ENCODE measurements around the gene PPP2CA. TPM values are rescaled to one million over a fixed set of nuclear protein-coding genes. Genes with fewer than 3 reads are reported as not detected.

The PPP2CA gene
- total and polyA plus RNA-seq, 9 of the 15 experiments (the other 6 are each of a cell fraction or from before 2014, with no cell fraction given), result 23.0 to 257 (median 109) TPM

DNA sequence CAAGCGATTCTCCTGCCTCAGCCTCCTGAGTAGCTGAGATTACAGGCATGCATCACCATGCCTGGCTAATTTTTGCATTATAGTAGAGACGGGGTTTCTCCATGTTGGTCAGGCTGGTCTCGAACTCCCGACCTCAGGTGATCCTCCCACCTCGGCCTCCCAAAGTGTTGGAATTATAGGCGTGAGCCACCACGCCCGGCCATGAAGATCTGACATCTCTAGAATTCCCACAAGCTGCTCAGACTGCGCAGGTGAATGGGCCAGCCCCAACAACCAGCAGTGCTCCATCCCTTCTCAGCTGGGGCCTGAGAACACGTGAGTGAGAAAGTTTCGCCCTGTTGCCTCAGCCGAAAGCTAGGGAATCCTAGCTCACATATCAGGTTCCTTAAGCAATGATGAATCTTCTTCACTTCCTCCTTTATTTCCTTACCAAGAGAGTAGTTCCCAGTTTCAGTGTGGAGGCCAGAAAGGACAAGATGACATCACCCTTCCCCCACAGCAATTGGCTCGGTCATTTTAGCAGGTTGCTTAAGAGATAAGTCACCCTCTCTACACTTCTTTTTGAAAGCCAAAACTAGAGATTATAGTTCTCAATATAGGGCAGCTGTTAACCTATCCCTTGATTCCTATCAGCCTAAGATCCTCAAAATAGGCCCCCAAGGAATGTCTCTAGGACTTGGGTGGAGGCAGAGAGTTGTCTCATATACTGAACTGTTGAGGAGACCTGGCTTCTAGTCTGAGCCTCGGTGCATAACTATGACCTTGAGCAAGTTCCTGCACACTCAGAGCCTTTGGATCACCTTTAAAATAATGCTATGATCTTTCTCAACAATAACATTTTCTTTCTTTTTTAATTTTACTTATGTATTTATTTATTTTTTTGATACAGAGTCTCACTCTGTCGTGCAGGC is 23.9 kb upstream of the PPP2CA start (continued):
- TF ChIP-seq, protein P1, sequence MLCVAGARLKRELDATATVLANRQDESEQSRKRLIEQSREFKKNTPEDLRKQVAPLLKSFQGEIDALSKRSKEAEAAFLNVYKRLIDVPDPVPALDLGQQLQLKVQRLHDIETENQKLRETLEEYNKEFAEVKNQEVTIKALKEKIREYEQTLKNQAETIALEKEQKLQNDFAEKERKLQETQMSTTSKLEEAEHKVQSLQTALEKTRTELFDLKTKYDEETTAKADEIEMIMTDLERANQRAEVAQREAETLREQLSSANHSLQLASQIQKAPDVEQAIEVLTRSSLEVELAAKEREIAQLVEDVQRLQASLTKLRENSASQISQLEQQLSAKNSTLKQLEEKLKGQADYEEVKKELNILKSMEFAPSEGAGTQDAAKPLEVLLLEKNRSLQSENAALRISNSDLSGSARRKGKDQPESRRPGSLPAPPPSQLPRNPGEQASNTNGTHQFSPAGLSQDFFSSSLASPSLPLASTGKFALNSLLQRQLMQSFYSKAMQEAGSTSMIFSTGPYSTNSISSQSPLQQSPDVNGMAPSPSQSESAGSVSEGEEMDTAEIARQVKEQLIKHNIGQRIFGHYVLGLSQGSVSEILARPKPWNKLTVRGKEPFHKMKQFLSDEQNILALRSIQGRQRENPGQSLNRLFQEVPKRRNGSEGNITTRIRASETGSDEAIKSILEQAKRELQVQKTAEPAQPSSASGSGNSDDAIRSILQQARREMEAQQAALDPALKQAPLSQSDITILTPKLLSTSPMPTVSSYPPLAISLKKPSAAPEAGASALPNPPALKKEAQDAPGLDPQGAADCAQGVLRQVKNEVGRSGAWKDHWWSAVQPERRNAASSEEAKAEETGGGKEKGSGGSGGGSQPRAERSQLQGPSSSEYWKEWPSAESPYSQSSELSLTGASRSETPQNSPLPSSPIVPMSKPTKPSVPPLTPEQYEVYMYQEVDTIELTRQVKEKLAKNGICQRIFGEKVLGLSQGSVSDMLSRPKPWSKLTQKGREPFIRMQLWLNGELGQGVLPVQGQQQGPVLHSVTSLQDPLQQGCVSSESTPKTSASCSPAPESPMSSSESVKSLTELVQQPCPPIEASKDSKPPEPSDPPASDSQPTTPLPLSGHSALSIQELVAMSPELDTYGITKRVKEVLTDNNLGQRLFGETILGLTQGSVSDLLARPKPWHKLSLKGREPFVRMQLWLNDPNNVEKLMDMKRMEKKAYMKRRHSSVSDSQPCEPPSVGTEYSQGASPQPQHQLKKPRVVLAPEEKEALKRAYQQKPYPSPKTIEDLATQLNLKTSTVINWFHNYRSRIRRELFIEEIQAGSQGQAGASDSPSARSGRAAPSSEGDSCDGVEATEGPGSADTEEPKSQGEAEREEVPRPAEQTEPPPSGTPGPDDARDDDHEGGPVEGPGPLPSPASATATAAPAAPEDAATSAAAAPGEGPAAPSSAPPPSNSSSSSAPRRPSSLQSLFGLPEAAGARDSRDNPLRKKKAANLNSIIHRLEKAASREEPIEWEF (CRISPR knock-in tag; IDR thresholded peaks at IDR 0.05), result no peak
- TF ChIP-seq ATF6 (CRISPR knock-in tag; IDR thresholded peaks at IDR 0.05), result 0 out of 2 replicates have a peak, but pooled peaks have one; percentile 38
- peak; percentile 80; the same call in 1 of the 2 replicates for TF ChIP-seq SMAD4 (CRISPR knock-in tag; conservative IDR thresholded peaks at IDR 0.05)
- TF ChIP-seq GMEB1 (CRISPR knock-in tag; IDR thresholded peaks at IDR 0.05), result no peak

Data from K562 (cell line).